Naive B cell (primary cell): ENCODE data around the gene SLC2A5. TPM values are rescaled to one million over a fixed set of nuclear protein-coding genes. Genes with fewer than 3 reads are reported as not detected.

ENCODE experiments used
- ATAC-seq, 2 donors: fragments of 150-1000 bp; cut with Tn5 transposase; 2 replicates each; pipeline ENCODE4 v1.10.0; 2021; ENCODE audit warnings: low read depth in 2 of 2, mild to moderate bottlenecking in 2 of 2, moderate library complexity in 2 of 2
- DNase-seq: peaks from one replicate; pipeline ENCODE4 v3.0.0; 2022
- H3K27ac Mint-ChIP-seq, 6 donors: one replicate each; pipeline ENCODE4 v1.8.0; 2020 to 2022; ENCODE audit warnings: mild to moderate bottlenecking in 6 of 6, mixed read lengths in 6 of 6, moderate library complexity in 5 of 6, inconsistent platforms in 2 of 6
- H3K27me3 Mint-ChIP-seq, 3 donors: one replicate each; pipeline ENCODE4 v1.8.0; 2021 to 2022; ENCODE audit warnings: mixed read lengths in 3 of 3, mild to moderate bottlenecking in 1 of 3
- H3K36me3 Mint-ChIP-seq, 2 donors: one replicate each; pipeline ENCODE4 v1.8.0; 2020 to 2022; ENCODE audit warnings: mixed read lengths in 2 of 2, inconsistent platforms in 1 of 2, mild to moderate bottlenecking in 1 of 2
- H3K4me1 Mint-ChIP-seq, 3 donors: one replicate each; pipeline ENCODE4 v1.8.0; 2020 to 2022; ENCODE audit warnings: mixed read lengths in 3 of 3, inconsistent platforms in 1 of 3, mild to moderate bottlenecking in 1 of 3, moderate library complexity in 1 of 3
- H3K4me3 Mint-ChIP-seq, 8 donors: one replicate each; pipeline ENCODE4 v1.8.0; 2020 to 2022; ENCODE audit warnings: mild to moderate bottlenecking in 8 of 8, mixed read lengths in 8 of 8, moderate library complexity in 8 of 8, inconsistent platforms in 2 of 8
- H3K9me3 Mint-ChIP-seq, 7 donors: one replicate each; pipeline ENCODE4 v1.8.0; 2020 to 2022; ENCODE audit warnings: mixed read lengths in 7 of 7, mild to moderate bottlenecking in 5 of 7, inconsistent platforms in 2 of 7, moderate library complexity in 1 of 7
- polyA plus RNA-seq, 6 donors: library from polyadenylated mRNA; unstranded; fragments of 300-500 nt; fragmentation: Illumina TruSeq; gene quantifications; one replicate each; pipeline ENCODE4 v1.2.3, GENCODE V29; 2021; ENCODE audit warnings: low read depth in 6 of 6

SLC2A5 gene
- polyA plus RNA-seq, 6 donors from 2014 or later = 7.5 to 24.8 (median 21.2) TPM

DNA sequence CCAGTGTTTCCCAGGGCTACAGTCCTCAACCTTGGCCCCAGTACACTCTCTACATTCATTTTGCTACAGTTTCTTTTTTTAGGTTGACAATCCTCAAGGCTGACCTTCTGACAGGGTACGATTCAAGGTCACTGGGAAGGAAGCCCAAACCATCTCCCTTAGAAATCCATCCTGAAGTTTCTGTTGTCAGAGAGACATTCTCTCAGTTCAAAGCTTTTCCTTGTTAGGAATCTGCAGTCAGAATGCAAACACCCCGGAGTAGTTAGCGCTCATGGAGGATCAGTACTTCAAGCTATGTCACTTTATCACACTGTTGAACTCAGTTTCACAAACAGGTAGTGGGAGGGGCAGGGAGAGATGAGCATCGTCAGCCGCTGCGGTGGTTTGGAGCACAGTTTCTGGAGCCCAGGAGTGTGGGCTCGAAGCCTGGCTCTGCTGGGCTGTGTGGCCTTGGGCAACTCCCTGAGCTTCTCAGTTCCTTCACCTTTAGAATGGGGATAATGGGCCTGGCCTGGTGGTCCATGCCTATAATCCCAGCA lies 4.2 kb downstream of the SLC2A5 start:
- H3K27me3 Mint-ChIP-seq = no peaks in the 10 kb centered on the region
- peaks cover 49 to 77% (median 62%) of the 10 kb centered on the region in 3 donors for H3K4me1 Mint-ChIP-seq
- H3K27ac Mint-ChIP-seq = peak overlapping the region in 1 of 6 donors; percentile 12
- no peak for ATAC-seq
- H3K4me3 Mint-ChIP-seq = peak overlapping the region in 2 of 8 donors; percentile 6 to 36
- H3K9me3 Mint-ChIP-seq = no peaks in the 10 kb centered on the region
- no peak for DNase-seq
- peaks cover 0 to 5% of the 10 kb centered on the region in 2 donors for H3K36me3 Mint-ChIP-seq

DNA sequence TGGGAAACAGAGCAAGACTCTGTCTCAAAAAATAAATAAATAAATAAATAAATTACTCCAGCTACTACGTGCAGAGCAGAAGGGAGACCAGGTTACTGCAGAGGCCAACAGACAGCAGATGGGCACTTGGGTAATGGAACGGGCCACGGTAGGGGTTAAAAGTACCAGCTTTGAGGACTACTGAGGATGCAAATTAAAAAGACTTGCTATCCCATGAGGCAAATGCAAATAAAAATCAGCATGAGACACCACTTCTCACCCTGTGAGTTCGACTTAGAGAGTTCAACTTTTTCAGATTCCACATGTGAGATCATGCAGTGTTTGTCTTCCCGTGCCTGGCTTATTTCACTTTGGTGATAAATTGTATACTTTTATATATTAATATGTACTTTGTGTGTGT lies 6.6 kb downstream of the SLC2A5 start:
- Mint-ChIP-seq H3K4me3 (no peak overlapping the region), H3K36me3 (peaks cover 0 to 9% of the 10 kb centered on the region in 2 donors), H3K9me3 (no peaks in the 10 kb centered on the region), H3K27ac (no peak overlapping the region), H3K4me1 (peaks cover 43 to 61% (median 52%) of the 10 kb centered on the region in 3 donors), H3K27me3 (no peaks in the 10 kb centered on the region)
- DNase-seq (no peak), ATAC-seq (no peak)

DNA sequence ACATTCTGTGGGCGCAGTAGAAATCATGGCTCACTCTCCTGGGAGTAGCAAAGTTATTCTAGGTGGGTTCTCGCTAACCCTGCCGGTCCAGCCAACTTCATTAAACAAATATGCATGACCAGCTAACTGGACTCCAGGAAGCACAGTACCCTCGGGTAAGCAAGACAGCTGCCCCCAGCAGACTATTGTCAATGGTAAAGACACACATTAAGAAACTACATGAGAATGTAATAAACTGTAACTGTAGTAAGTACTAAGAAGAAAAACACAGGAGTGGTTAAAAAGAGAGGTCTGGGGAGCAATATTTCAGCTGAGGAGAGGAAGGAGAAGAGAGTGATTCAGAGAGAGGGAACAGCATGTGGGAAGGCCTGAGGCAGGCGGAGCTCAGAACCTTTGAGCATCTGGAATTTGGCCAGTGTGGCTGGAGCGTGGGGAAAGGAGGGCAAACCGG lies 7.4 kb downstream of the SLC2A5 start:
- peak overlapping the region in 4 of 6 donors; percentile 1 to 76 (median 12) for H3K27ac Mint-ChIP-seq
- peaks cover 40 to 53% (median 44%) of the 10 kb centered on the region in 3 donors for H3K4me1 Mint-ChIP-seq
- no peaks in the 10 kb centered on the region for H3K27me3 Mint-ChIP-seq
- DNase-seq (no peak), ATAC-seq (no peak)
- peak overlapping the region in 3 of 8 donors; percentile 1 to 67 (median 42) for H3K4me3 Mint-ChIP-seq
- H3K9me3 Mint-ChIP-seq = no peaks in the 10 kb centered on the region
- peaks cover 0 to 9% of the 10 kb centered on the region in 2 donors for H3K36me3 Mint-ChIP-seq

DNA sequence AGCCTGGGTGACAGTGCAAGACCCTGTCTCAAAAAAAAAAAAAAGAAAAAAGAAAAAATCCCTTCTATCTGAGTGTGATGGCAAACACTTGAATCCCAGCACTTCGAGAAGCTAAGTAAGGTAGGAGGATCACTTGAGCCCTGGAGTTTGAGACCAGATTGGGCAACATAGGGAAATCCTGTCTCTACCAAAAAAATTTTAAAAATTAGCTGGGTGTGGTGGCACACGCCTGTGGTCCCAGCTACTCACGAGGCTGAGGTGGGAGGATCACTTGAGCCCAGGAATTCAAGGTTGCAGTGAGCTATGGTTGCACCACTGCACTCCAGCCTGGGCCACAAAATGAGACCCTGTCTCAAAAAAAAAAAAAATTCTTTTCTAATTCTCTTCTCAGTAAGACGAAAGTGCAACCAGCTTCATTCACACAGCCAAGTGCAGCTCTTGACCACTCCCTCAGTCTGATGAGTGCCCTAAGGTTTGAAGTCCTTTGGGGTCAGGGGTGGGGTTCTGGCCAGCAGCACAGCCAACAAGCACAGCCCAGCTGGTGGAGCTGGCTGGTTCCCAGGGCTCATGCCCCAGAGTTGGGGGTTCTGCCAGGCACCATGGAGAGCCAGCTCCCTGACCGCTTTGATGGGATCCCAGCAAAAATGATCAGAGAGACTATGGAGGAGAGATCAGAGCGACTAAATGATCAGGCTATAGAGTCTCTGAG lies 8.0 kb downstream of the SLC2A5 start:
- ATAC-seq (no peak), DNase-seq (no peak)
- H3K4me1 Mint-ChIP-seq = peaks cover 37 to 47% (median 38%) of the 10 kb centered on the region in 3 donors
- H3K27ac Mint-ChIP-seq = peak overlapping the region in 3 of 6 donors; percentile 21 to 39 (median 31)
- H3K4me3 Mint-ChIP-seq = peak overlapping the region in 1 of 8 donors; percentile 21
- H3K27me3 Mint-ChIP-seq = no peaks in the 10 kb centered on the region
- H3K36me3 Mint-ChIP-seq = peaks cover 0 to 9% of the 10 kb centered on the region in 2 donors
- H3K9me3 Mint-ChIP-seq = no peaks in the 10 kb centered on the region

DNA sequence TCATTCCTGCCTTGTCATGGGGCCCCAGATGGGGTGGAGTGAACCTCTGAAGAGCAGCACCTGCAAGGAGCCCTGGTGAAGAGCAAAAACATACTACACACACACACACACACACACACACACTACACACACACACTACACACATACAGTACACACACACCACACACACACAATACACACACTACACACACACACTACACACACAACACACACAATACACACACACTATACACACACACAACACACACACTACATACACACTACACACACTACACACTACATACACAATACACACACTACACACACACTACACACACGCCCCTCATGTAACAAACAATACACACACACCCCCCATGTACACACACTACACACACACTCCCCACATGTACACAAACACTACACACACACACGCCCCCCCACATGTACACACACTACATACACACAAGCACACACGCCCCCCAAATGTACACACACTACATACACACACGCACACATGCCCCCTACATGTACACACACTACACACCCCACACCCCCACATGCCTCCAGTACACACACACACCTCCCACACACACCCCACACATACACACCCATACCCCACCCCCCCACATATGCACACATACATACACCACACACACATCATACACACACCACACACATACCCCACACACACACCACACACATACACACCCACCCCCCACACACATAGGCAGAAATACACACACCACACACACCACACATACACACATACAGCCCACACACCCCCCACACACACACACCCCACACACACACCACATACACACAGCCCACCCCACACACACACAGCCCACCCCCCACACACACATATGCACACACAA lies 9.3 kb downstream of the SLC2A5 start:
- DNase-seq = no peak
- Mint-ChIP-seq H3K9me3 (no peaks in the 10 kb centered on the region), H3K27ac (peak overlapping the region in 5 of 6 donors; percentile 46 to 75 (median 61)), H3K4me3 (peak overlapping the region in 1 of 8 donors; percentile 18), H3K27me3 (no peaks in the 10 kb centered on the region), H3K4me1 (peaks cover 27 to 40% (median 29%) of the 10 kb centered on the region in 3 donors), H3K36me3 (peaks cover 0 to 9% of the 10 kb centered on the region in 2 donors)
- no peak for ATAC-seq

DNA sequence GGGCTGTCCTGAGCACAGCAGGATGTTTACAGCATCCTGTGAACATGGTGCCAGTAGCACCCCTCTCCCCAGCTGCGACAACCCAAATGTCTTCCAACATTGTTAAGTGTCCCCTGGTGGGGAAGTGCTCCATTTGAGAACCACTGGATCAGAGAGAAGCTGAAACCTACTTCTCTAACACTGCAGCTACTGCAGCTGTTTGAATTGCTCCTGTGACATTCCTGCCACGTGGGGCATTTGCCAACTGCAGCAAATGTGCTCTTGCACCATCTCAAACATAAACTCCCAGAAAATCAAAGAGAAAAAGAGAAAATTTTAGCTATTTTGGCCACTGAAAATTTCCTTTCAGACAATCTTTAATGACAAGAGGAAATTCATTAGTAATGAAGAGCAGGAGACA lies 11.0 kb downstream of the SLC2A5 start:
- H3K27ac Mint-ChIP-seq = peak overlapping the region in 4 of 6 donors; percentile 30 to 74 (median 70)
- peaks cover 18 to 28% (median 20%) of the 10 kb centered on the region in 3 donors for H3K4me1 Mint-ChIP-seq
- ATAC-seq (no peak), DNase-seq (no peak)
- no peaks in the 10 kb centered on the region for H3K27me3 Mint-ChIP-seq
- H3K9me3 Mint-ChIP-seq = no peaks in the 10 kb centered on the region
- no peak overlapping the region for H3K4me3 Mint-ChIP-seq
- peaks cover 0 to 9% of the 10 kb centered on the region in 2 donors for H3K36me3 Mint-ChIP-seq

DNA sequence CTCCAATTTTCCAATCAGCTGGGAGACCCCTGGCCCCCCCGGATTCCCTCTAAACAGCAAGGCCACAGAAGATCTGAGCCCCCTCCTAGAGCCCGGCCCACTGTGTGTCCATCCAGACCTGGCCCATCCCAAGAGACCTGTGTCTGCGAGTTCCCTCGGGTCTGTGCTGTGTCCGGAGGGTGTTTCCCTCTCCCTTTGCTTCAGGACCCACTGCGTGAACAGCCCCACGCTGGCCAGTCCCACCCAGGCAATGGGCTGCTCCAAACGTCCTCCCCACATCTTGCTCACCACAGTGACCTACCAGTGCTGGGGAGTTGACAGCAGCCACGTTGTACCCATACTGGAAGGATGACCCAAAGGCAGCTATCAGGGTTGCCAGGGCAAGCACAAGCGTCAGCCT lies 11.6 kb downstream of the SLC2A5 start:
- ATAC-seq = no peak
- Mint-ChIP-seq H3K4me1 (peaks cover 18 to 28% (median 20%) of the 10 kb centered on the region in 3 donors), H3K36me3 (peaks cover 0 to 9% of the 10 kb centered on the region in 2 donors), H3K27me3 (no peaks in the 10 kb centered on the region), H3K9me3 (no peaks in the 10 kb centered on the region), H3K4me3 (no peak overlapping the region), H3K27ac (peak overlapping the region in 4 of 6 donors; percentile 34 to 69 (median 64))
- DNase-seq = no peak

DNA sequence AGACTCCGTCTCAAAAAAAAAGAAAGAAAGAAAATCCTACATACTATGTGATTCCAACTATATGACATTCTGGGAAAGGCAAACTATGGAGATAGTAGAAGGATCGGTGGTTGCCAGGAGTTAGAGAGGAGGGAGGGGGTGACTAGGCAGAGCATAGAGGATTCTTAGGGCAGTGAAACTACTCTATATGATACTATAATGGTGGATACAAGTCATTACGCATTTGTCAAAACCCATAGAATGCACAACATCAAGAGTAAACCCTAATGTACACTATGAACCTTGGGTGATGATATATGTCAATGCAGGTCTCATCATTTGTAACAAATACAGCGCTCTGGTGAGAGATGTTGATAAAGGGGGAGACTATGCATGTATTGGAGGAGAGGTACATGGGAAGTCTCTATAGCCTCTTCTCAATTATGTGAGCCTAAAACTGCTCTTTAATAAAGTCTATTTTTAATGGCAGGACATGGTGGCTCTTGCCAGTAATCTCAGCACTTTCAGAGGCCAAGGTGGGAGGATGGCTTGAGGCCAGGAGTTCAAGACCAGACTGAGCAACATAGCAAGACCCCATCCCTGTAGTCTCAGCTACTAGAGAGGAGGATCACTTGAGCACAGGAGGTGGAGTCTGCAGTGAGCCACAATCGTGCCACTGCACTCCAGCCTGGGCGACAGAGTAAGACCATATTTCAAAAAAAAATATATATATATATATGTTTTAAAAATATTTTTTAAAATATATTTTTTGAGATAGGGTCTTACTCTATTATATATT lies 17.0 kb downstream of the SLC2A5 start:
- Mint-ChIP-seq H3K36me3 (no peaks in the 10 kb centered on the region), H3K9me3 (no peaks in the 10 kb centered on the region)
- no peak for ATAC-seq

DNA sequence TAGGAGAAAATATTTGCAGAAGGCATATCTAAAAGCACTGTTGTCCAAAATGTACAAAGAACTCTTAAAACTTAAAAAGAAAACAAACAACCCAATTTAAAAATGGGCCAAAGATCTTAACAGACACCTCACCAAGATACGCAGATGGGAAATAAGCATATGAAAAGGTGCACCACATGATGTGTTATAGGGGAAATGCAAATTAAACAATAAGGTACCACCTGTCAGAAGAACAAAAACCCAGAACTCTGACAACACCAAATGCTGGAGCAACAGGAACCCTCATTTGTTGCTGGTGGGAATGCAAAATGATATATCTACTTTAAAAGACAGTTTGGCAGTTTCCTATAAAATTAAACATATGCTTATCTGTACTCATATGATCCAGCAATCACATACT lies 18.1 kb downstream of the SLC2A5 start:
- peak overlapping the region in 2 of 6 donors; percentile 31 to 51 for H3K27ac Mint-ChIP-seq
- H3K9me3 Mint-ChIP-seq = no peaks in the 10 kb centered on the region
- no peak for ATAC-seq
- H3K27me3 Mint-ChIP-seq = no peaks in the 10 kb centered on the region
- DNase-seq = no peak
- no peaks in the 10 kb centered on the region for H3K4me1 Mint-ChIP-seq
- no peak overlapping the region for H3K4me3 Mint-ChIP-seq
- peaks cover 0 to 5% of the 10 kb centered on the region in 2 donors for H3K36me3 Mint-ChIP-seq

More for the DNA sequence above, 17.0 kb downstream of the SLC2A5 start:
- peak overlapping the region in 1 of 6 donors; percentile 51 for H3K27ac Mint-ChIP-seq
- no peaks in the 10 kb centered on the region for H3K27me3 Mint-ChIP-seq
- H3K4me3 Mint-ChIP-seq = no peak overlapping the region
- no peak for DNase-seq
- no peaks in the 10 kb centered on the region for H3K4me1 Mint-ChIP-seq

DNA sequence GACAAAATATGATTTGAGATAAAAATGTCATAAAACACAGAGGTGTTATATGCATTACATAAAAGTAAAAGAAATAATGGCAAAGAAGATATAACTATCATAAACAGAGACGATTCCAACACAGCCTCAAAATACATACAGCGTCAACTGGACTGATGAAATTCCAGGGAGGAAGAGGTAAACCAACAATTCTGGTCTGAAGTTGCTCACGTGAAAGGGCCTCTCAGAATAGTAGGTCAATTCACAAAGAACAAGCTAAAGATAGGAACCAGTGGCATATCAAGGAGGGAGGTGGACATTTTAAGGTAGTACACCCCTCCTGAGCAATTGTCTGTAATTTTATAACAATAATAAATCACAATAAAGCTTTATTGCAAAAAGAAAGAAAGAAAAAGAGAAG lies 18.6 kb downstream of the SLC2A5 start:
- no peaks in the 10 kb centered on the region for H3K9me3 Mint-ChIP-seq
- H3K36me3 Mint-ChIP-seq = peaks cover 0 to 5% of the 10 kb centered on the region in 2 donors
- peak overlapping the region in 2 of 6 donors; percentile 31 to 51 for H3K27ac Mint-ChIP-seq
- DNase-seq (no peak), ATAC-seq (no peak)
- H3K27me3 Mint-ChIP-seq = no peaks in the 10 kb centered on the region
- no peaks in the 10 kb centered on the region for H3K4me1 Mint-ChIP-seq
- no peak overlapping the region for H3K4me3 Mint-ChIP-seq

DNA sequence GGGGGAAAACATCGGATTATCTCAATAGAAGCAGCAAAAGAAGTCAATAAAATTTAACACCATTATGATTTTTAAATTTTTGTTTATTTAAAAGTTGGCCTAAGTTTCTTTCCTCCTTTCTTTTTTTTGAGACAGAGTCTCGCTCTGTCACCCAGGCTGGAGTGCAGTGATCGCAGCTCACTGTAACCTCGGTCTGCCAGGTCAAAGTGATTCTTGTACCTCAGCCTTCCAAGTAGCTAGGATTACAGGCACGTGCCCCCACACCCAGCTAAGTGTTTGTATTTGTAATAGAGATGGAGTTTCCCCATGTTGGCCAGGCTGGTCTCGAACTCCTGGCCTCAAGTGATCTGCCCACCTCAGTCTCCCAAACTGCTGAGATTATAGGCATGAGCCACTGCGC lies 20.9 kb downstream of the SLC2A5 start:
- DNase-seq (no peak), ATAC-seq (no peak)
- Mint-ChIP-seq H3K9me3 (no peaks in the 10 kb centered on the region), H3K27ac (peak overlapping the region in 1 of 6 donors; percentile 33), H3K27me3 (no peaks in the 10 kb centered on the region), H3K4me3 (no peak overlapping the region), H3K4me1 (no peaks in the 10 kb centered on the region), H3K36me3 (peaks cover 0 to 5% of the 10 kb centered on the region in 2 donors)

DNA sequence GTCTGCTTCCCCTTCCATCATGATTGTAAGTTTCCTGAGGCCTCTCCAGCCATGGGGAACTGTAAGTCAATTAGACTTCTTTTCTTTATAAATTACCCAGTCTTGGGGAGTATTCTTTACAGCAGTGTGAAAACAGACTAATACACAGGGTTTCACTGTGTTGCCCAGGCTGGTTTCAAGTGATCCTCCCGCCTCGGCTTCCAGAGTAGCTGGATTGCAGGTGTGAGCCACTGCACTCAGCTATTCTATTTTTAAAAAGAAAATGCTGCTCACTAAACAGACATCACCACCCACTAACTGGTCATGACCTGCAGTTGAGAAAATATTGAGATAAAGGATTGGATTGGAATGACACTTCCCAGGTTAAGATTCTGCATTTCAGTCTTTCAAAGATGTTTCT lies 22.4 kb downstream of the SLC2A5 start:
- ATAC-seq (no peak), DNase-seq (no peak)
- Mint-ChIP-seq H3K9me3 (no peaks in the 10 kb centered on the region), H3K27ac (peak overlapping the region in 1 of 6 donors; percentile 64), H3K4me1 (peaks cover 5 to 6% (median 6%) of the 10 kb centered on the region in 3 donors), H3K4me3 (no peak overlapping the region), H3K27me3 (no peaks in the 10 kb centered on the region), H3K36me3 (peaks cover 0 to 5% of the 10 kb centered on the region in 2 donors)
